OCI-LY7 (cell line): ENCODE data around the gene APPL2. TPM values are rescaled to one million over a fixed set of nuclear protein-coding genes. Genes with fewer than 3 reads are reported as not detected.

ENCODE experiments used
- BruUV-seq: library from RNA; stranded (reverse); fragments of 400-500 nt; replicated peaks from 2 replicates; lab custom pipeline; 2021; lab: Mats Ljungman, UMichigan
- CTCF ChIA-PET: fragments of 300-600 bp; sonication (Branson Sonifier 250); formaldehyde crosslinking; loops from one replicate; lab custom pipeline; 2022; ENCODE audit warnings: antibody characterized with exemption; ENCODE audit not compliant: unreplicated experiment; lab: Charles Lee
- POLR2A ChIA-PET: fragments of 300-600 bp; sonication (Branson Sonifier 250); formaldehyde crosslinking; loops from one replicate; lab custom pipeline; 2022; ENCODE audit warnings: antibody characterized with exemption; lab: Charles Lee
- DNase-seq: peaks from one replicate; pipeline ENCODE4 v3.0.0-alpha.2; 2015; ENCODE audit warnings: low spot score
- H2AFZ ChIP-seq: fragments of 200-600 bp; sonication (generic), shearing (Covaris generic); 2 replicates; pipeline ENCODE4 v1.6.1; 2014; ENCODE audit warnings: mild to moderate bottlenecking, antibody characterized with exemption, low read length, moderate library complexity
- H3K27ac ChIP-seq: fragments of 200-600 bp; sonication (generic); 2 replicates; pipeline ENCODE4 v1.5.1; 2014; ENCODE audit warnings: mixed run types, low read depth, mild to moderate bottlenecking, moderate library complexity, low read length, inconsistent platforms; ENCODE audit not compliant: poor library complexity, severe bottlenecking
- H3K36me3 ChIP-seq: fragments of 200-600 bp; sonication (generic); 2 replicates; pipeline ENCODE4 v1.6.1; 2014; ENCODE audit warnings: mild to moderate bottlenecking, antibody characterized with exemption, low read length, moderate library complexity, mixed read lengths; ENCODE audit not compliant: insufficient read depth
- H3K4me1 ChIP-seq: fragments of 200-600 bp; sonication (generic); 2 replicates; pipeline ENCODE4 v1.5.1; 2014; ENCODE audit warnings: mild to moderate bottlenecking, low read length; ENCODE audit not compliant: insufficient read depth, poor library complexity, severe bottlenecking
- H3K4me2 ChIP-seq: fragments of 200-600 bp; sonication (generic); 2 replicates; pipeline ENCODE4 v1.6.1; 2014; ENCODE audit warnings: mild to moderate bottlenecking, low read length
- H3K4me3 ChIP-seq: fragments of 200-600 bp; sonication (generic); 2 replicates; pipeline ENCODE4 v1.5.1; 2014; ENCODE audit warnings: mild to moderate bottlenecking, low read depth, low read length; ENCODE audit not compliant: poor library complexity, severe bottlenecking
- H3K79me2 ChIP-seq: fragments of 200-600 bp; sonication (generic); 2 replicates; pipeline ENCODE4 v1.6.1; 2016; ENCODE audit warnings: low read depth, mild to moderate bottlenecking, low read length, moderate library complexity, mixed read lengths; ENCODE audit not compliant: insufficient read depth
- H3K9me2 ChIP-seq: fragments of 200-600 bp; sonication (generic); 2 replicates; pipeline ENCODE4 v1.6.1; 2016; ENCODE audit warnings: mild to moderate bottlenecking, low read length, mixed read lengths; ENCODE audit not compliant: insufficient read depth
- H3K9me3 ChIP-seq: fragments of 200-600 bp; sonication (generic); 2 replicates; pipeline ENCODE4 v1.6.1; 2014; ENCODE audit warnings: mild to moderate bottlenecking, mixed run types, low read length, mixed read lengths
- H4K20me1 ChIP-seq: fragments of 200-600 bp; sonication (generic); 2 replicates; pipeline ENCODE4 v1.6.1; 2014; ENCODE audit warnings: mild to moderate bottlenecking, antibody characterized with exemption, low read length, moderate library complexity, mixed read lengths; ENCODE audit not compliant: insufficient read depth
- EZH2phosphoT487 ChIP-seq: fragments of 200-600 bp; sonication (generic); IDR thresholded peaks from 2 replicates; pipeline ENCODE4 v1.6.1; 2018; ENCODE audit warnings: low read depth, borderline replicate concordance, mild to moderate bottlenecking, mixed run types, antibody characterized with exemption, low read length, moderate library complexity, mixed read lengths
- intact Hi-C: fragments of 100-400 bp; cut with micrococcal nuclease; formaldehyde crosslinking; loops from one replicate; pipeline ENCODE4 v1.10.0; 2022; ENCODE audit not compliant: unreplicated experiment
- total RNA-seq, 2 experiments: library from RNA; depleted of rRNA in 1 of 2; stranded (reverse); fragments of >200 nt in 1 of 2; shearing (Covaris generic) in 1 of 2; gene quantifications; 2 replicates each; pipeline ENCODE4 v1.2.3, GENCODE V29; 2014 to 2022
- TF ChIP-seq, protein P1 (sequence below): fragments of 200-600 bp; sonication (generic); conservative IDR thresholded peaks from 2 replicates; pipeline ENCODE4 v1.5.1; 2014; ENCODE audit warnings: mild to moderate bottlenecking, antibody characterized with exemption, low read length, moderate library complexity, mixed read lengths

Gene APPL2
- total RNA-seq, 2 experiments from 2014 or later: 18.8 to 29.1 TPM

DNA sequence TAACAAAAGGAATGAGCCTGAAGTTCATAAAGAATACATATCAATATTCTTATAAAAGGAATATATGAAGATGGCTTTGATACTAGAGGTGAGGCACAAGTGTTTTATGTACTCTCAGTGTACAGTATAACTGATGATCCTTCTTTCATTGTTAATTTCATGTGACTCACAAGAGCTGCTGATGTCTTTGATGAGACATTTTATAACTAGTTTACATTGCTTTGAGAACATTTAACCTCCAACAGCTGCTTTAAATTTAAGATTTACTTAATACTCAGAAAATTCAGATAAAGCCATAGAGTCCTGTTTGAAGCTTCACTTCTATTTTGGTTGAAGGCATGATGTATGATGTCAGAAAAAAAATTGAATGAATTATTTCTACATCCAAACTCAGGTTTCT is 68.6 kb downstream of the APPL2 start:
- intact Hi-C loops: no loop called here
- H3K36me3 ChIP-seq: peaks cover 95% of the 10 kb centered on the region

DNA sequence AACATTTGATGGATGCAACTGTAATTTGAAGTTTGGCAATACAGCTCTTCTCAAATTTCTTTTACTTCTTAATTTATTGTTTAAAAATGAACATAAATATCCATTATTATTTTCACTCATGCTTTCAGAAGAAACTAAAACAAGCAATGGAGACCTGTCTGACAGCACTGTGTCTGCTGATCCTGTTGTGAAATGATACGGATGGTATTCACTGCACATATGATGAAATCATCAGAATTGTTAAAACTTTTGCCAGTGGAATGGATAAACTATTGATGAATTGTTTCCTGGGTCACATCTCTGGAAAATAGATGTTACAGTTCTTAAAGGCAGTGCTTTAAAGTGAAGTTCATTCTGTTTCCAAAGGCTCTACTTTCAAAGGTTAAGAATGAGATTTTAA is 69.2 kb downstream of the APPL2 start:
- TF ChIP-seq EZH2phosphoT487: no peak
- TF ChIP-seq, protein P1, sequence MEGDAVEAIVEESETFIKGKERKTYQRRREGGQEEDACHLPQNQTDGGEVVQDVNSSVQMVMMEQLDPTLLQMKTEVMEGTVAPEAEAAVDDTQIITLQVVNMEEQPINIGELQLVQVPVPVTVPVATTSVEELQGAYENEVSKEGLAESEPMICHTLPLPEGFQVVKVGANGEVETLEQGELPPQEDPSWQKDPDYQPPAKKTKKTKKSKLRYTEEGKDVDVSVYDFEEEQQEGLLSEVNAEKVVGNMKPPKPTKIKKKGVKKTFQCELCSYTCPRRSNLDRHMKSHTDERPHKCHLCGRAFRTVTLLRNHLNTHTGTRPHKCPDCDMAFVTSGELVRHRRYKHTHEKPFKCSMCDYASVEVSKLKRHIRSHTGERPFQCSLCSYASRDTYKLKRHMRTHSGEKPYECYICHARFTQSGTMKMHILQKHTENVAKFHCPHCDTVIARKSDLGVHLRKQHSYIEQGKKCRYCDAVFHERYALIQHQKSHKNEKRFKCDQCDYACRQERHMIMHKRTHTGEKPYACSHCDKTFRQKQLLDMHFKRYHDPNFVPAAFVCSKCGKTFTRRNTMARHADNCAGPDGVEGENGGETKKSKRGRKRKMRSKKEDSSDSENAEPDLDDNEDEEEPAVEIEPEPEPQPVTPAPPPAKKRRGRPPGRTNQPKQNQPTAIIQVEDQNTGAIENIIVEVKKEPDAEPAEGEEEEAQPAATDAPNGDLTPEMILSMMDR: no peak
- H3K4me2 ChIP-seq: no peak overlapping the region
- no peaks in the 10 kb centered on the region; the same call in 1 of the 2 replicates for H3K79me2 ChIP-seq
- no peak overlapping the region for H3K4me3 ChIP-seq
- no peak overlapping the region for H2AFZ ChIP-seq
- H3K4me1 ChIP-seq: no peaks in the 10 kb centered on the region
- CTCF ChIA-PET: no interaction called here
- no peak overlapping the region for H3K27ac ChIP-seq
- POLR2A ChIA-PET: interaction anchor here (1.2 kb wide), 1 partner anchor 31 kb away, joined by 3 read pairs; no protein-coding TSS in a partner anchor
- no peaks in the 10 kb centered on the region for H3K9me3 ChIP-seq
- DNase-seq: no peak
- H3K9me2 ChIP-seq: no peaks in the 10 kb centered on the region
- H4K20me1 ChIP-seq: no peaks in the 10 kb centered on the region
- BruUV-seq: no TSS peak
- intact Hi-C loops: no loop called here
- H3K36me3 ChIP-seq: peaks cover 95% of the 10 kb centered on the region

More for the DNA sequence above, 68.6 kb downstream of the APPL2 start:
- Histone ChIP-seq H3K4me2 (no peak overlapping the region), H3K79me2 (no peaks in the 10 kb centered on the region; the same call in 1 of the 2 replicates), H3K4me1 (no peaks in the 10 kb centered on the region), H3K27ac (no peak overlapping the region), H3K9me3 (no peaks in the 10 kb centered on the region), H3K9me2 (no peaks in the 10 kb centered on the region), H3K4me3 (no peak overlapping the region), H2AFZ (no peak overlapping the region), H4K20me1 (no peaks in the 10 kb centered on the region)
- BruUV-seq: no TSS peak
- TF ChIP-seq EZH2phosphoT487: no peak
- TF ChIP-seq, protein P1: no peak
- DNase-seq: no peak
- POLR2A ChIA-PET: no interaction called here
- CTCF ChIA-PET: no interaction called here

DNA sequence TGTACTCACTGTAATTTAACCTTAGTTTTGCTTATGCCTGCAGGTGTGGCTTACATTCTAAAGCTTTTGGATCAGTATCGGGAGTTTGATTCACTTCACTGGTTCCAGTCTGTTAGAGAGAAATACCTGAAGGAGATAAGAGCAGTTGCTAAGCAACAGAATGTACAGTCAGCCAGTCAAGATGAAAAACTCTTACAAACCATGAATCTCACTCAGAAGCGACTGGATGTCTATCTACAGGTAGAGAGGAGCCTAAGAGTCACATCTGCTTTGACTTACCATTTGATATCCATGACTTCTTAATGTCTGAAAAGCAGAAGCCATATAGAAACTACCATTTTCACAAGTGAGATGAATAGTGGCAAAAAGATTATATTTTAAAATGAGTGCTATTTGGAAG is 71.9 kb downstream of the APPL2 start:
- ChIA-PET POLR2A (interaction anchor here (1.2 kb wide), 1 partner anchor 19 kb away, joined by 3 read pairs; no protein-coding TSS in a partner anchor), CTCF (no interaction called here)
- no TSS peak for BruUV-seq
- no peak overlapping the region for H3K27ac ChIP-seq
- H3K36me3 ChIP-seq: peaks cover 96% of the 10 kb centered on the region
- no peaks in the 10 kb centered on the region for H3K9me3 ChIP-seq
- H3K4me2 ChIP-seq: no peak overlapping the region
- H2AFZ ChIP-seq: no peak overlapping the region
- no peak for DNase-seq
- intact Hi-C loops: loop anchor here (5.0 kb wide), 1 partner anchor 37 kb away; no protein-coding TSS in a partner anchor
- no peak overlapping the region for H3K4me3 ChIP-seq
- TF ChIP-seq, protein P1: no peak
- no peak for TF ChIP-seq EZH2phosphoT487
- H4K20me1 ChIP-seq: no peaks in the 10 kb centered on the region
- H3K4me1 ChIP-seq: no peaks in the 10 kb centered on the region
- H3K9me2 ChIP-seq: no peaks in the 10 kb centered on the region
- H3K79me2 ChIP-seq: no peaks in the 10 kb centered on the region; the same call in 1 of the 2 replicates
